ENCODE measurements around the gene GRK3. TPM values are rescaled to one million over a fixed set of nuclear protein-coding genes. Genes with fewer than 3 reads are reported as not detected.

Gene GRK3
- total RNA-seq, 1 donor from 2014 or later = 12.4 TPM

DNA sequence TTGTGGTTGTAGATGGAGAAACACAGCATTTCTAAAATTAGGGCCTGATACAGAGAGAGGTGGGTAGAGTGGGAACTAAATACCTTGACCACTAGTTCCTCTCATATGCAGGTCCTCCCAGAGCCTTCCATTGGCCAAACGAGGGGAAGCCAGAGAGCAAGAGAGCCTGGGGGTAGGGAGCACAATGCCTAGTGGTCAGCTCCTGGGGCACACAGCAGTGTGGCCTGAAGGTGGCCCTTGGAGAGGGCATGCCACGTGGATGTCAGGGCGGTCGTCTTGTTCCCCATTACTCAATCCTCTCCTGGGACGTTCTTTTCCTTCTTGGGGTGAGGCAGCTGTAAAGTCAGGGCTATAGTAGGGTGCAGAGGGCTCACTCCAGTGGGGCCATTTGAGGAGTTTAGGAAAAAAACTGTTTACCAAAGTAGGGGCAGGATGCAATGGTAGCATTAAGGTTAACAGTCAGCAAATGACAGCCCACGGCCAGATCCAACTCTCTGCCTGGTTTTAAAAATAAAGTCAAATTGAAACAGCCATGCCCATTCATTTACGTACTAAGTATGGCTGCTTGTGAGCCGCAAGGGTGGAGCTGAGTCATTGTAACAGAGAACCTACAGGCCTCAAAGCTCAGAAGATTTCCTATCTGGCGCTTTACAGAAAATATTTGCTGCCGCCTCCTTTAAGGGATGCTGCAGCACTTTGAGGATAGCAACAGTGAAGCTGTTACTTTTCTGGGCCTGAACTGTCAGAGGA lies 185.1 kb downstream of the GRK3 start:
- peaks cover 10% of the 10 kb centered on the region for H3K27me3 Mint-ChIP-seq (ENCODE audit: unreplicated experiment)
- H3K4me1 Mint-ChIP-seq (ENCODE audit: low read depth, unreplicated experiment) = no peaks in the 10 kb centered on the region
- H3K9me3 Mint-ChIP-seq (ENCODE audit: unreplicated experiment) = no peaks in the 10 kb centered on the region
- no peak overlapping the region for H3K27ac Mint-ChIP-seq (ENCODE audit: unreplicated experiment)
- TF ChIP-seq, protein P1, sequence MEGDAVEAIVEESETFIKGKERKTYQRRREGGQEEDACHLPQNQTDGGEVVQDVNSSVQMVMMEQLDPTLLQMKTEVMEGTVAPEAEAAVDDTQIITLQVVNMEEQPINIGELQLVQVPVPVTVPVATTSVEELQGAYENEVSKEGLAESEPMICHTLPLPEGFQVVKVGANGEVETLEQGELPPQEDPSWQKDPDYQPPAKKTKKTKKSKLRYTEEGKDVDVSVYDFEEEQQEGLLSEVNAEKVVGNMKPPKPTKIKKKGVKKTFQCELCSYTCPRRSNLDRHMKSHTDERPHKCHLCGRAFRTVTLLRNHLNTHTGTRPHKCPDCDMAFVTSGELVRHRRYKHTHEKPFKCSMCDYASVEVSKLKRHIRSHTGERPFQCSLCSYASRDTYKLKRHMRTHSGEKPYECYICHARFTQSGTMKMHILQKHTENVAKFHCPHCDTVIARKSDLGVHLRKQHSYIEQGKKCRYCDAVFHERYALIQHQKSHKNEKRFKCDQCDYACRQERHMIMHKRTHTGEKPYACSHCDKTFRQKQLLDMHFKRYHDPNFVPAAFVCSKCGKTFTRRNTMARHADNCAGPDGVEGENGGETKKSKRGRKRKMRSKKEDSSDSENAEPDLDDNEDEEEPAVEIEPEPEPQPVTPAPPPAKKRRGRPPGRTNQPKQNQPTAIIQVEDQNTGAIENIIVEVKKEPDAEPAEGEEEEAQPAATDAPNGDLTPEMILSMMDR (IDR thresholded peaks at IDR 0.05; ENCODE audit: partially characterized antibody, unreplicated experiment) = no peak
- DNase-seq = no peak
- no peak overlapping the region for H3K4me3 Mint-ChIP-seq (ENCODE audit: unreplicated experiment)
- H3K36me3 Mint-ChIP-seq (ENCODE audit: unreplicated experiment) = no peaks in the 10 kb centered on the region

DNA sequence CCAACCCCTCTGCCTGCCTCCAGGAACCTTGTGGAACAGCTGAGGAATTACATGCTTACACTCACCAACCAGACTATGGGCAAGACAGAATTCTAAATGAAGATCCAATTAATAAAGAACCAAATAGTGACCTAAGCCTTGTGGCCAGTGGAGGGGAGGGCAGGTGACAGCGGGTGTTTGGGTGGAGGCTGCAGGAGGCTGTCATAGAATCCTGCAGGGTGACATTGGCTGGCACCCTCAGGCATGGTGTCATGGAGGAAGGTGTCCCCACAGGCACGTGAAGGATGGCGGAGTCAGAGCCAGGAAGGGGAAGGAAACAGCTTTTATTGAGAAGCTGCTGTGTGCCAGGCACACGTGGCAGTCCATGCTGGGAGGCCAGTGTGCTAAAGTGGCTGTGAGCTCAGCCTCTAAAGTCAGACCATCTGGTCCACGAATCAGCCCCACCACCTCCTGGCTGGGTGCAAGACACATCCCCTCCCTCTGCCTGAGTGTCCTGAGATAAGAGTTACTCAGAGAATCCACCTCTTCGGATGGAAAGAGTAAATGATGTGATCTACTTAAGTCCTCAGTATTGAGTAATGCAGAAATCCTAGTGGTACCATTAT lies 186.2 kb downstream of the GRK3 start:
- TF ChIP-seq, protein P1 (IDR thresholded peaks at IDR 0.05; ENCODE audit: partially characterized antibody, unreplicated experiment) = no peak
- Mint-ChIP-seq H3K4me3 (ENCODE audit: unreplicated experiment) (no peak overlapping the region), H3K27ac (ENCODE audit: unreplicated experiment) (no peak overlapping the region), H3K9me3 (ENCODE audit: unreplicated experiment) (no peaks in the 10 kb centered on the region), H3K27me3 (ENCODE audit: unreplicated experiment) (peaks cover 10% of the 10 kb centered on the region), H3K4me1 (ENCODE audit: low read depth, unreplicated experiment) (no peaks in the 10 kb centered on the region), H3K36me3 (ENCODE audit: unreplicated experiment) (no peaks in the 10 kb centered on the region)
- no peak for DNase-seq

DNA sequence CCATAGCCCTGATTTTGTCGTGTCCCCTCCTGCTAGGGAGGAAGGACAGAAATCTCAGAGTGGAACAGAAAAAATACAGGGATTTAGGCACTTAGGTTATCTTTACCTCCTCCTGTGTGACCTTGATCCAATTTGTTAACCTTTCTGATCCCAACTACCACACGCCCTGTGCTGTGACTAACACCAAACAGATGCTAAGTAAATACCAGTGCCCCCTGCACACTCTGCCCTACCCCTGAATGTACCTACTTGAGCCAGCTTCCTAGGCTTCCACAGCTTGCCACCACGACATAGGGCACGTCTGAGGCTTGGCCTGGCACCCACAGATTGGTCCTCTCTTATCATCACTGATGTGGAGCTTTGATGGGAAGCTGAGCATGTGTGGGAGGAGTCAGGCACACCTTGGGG lies 186.7 kb downstream of the GRK3 start:
- H3K4me1 Mint-ChIP-seq (ENCODE audit: low read depth, unreplicated experiment) = no peaks in the 10 kb centered on the region
- H3K36me3 Mint-ChIP-seq (ENCODE audit: unreplicated experiment) = no peaks in the 10 kb centered on the region
- peaks cover 10% of the 10 kb centered on the region for H3K27me3 Mint-ChIP-seq (ENCODE audit: unreplicated experiment)
- no peak for DNase-seq
- no peaks in the 10 kb centered on the region for H3K9me3 Mint-ChIP-seq (ENCODE audit: unreplicated experiment)
- H3K27ac Mint-ChIP-seq (ENCODE audit: unreplicated experiment) = no peak overlapping the region
- TF ChIP-seq, protein P1 (IDR thresholded peaks at IDR 0.05; ENCODE audit: partially characterized antibody, unreplicated experiment) = no peak
- H3K4me3 Mint-ChIP-seq (ENCODE audit: unreplicated experiment) = no peak overlapping the region

DNA sequence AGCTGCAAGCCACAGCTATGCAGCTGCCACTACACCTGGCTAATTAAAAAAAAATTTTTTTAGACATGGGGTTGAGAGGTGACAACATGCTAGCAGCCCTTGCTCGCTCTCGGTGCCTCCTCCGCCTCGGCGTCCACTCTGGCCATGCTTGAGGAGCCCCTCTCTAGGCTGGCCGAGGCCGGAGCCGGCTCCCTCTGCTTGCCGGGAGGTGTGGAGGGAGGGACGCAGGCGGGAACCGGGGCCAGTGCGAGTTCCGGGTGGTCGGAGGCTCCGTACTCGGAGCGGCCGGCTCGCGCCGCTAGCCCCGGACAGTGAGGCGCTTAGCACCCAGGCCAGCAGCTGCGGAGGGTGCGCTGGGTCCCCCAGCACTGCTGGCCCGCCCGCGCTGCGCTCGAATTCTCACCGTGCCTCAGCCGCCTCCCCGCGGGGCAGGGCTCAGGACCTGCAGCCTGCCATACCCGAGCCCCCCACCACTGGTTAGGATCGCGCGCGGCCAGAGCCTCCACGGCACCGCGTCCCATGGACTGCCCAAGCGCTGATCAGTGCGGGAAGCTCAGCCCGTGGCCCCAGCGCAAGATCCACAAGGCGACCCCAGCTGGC lies 188.2 kb downstream of the GRK3 start:
- DNase-seq = no peak
- no peaks in the 10 kb centered on the region for H3K9me3 Mint-ChIP-seq (ENCODE audit: unreplicated experiment)
- H3K4me1 Mint-ChIP-seq (ENCODE audit: low read depth, unreplicated experiment) = no peaks in the 10 kb centered on the region
- no peaks in the 10 kb centered on the region for H3K36me3 Mint-ChIP-seq (ENCODE audit: unreplicated experiment)
- no peak overlapping the region for H3K4me3 Mint-ChIP-seq (ENCODE audit: unreplicated experiment)
- H3K27ac Mint-ChIP-seq (ENCODE audit: unreplicated experiment) = no peak overlapping the region
- peaks cover 10% of the 10 kb centered on the region for H3K27me3 Mint-ChIP-seq (ENCODE audit: unreplicated experiment)
- TF ChIP-seq, protein P1 (IDR thresholded peaks at IDR 0.05; ENCODE audit: partially characterized antibody, unreplicated experiment) = no peak

DNA sequence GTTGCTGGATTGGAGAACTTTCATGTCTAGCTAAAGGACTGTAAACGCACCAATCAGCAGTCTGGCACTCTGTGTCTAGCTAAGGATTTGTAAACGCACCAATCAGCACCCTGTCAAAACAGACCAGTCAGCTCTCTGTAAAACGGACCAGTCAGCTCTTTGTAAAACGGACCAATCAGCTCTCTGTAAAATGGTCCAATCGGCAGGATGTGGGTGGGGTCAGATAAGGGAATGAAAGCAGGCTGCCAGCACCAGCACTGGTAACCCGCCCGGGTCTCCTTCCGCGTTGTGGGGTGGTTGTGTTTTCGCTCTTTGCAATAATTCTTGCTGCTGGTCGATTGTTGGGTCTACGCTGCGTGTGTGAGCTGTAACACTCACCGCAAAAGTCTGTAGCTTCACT lies 188.8 kb downstream of the GRK3 start:
- no peaks in the 10 kb centered on the region for H3K9me3 Mint-ChIP-seq (ENCODE audit: unreplicated experiment)
- TF ChIP-seq, protein P1 (IDR thresholded peaks at IDR 0.05; ENCODE audit: partially characterized antibody, unreplicated experiment) = no peak
- H3K4me1 Mint-ChIP-seq (ENCODE audit: low read depth, unreplicated experiment) = no peaks in the 10 kb centered on the region
- H3K27me3 Mint-ChIP-seq (ENCODE audit: unreplicated experiment) = peaks cover 10% of the 10 kb centered on the region
- no peak overlapping the region for H3K4me3 Mint-ChIP-seq (ENCODE audit: unreplicated experiment)
- H3K27ac Mint-ChIP-seq (ENCODE audit: unreplicated experiment) = no peak overlapping the region
- no peak for DNase-seq
- H3K36me3 Mint-ChIP-seq (ENCODE audit: unreplicated experiment) = no peaks in the 10 kb centered on the region
